ENCODE results near the gene TANK. TPM values are rescaled to one million over a fixed set of nuclear protein-coding genes. Genes with fewer than 3 reads are reported as not detected.
A peak's percentile ranks its signal among the peaks of the same experiment; 100 is the strongest.

The TANK gene
- total and polyA plus RNA-seq, 2 donors from 2014 or later, result 21.2 to 56.1 TPM

- peak; percentile 35 for FAIRE-seq
- Histone ChIP-seq H3K4me1 (ENCODE audit: control insufficient read depth in 2 of 3, insufficient read depth in 2 of 3, low read depth in 1 of 3, low read length in 3 of 3) (no peaks in the 10 kb centered on the region), H3K4me3 (ENCODE audit: low read length in 3 of 3) (peak overlapping the region in 2 of 3 donors; percentile 46 to 51), H3K27me3 (ENCODE audit: control insufficient read depth, insufficient read depth, low read length) (no peaks in the 10 kb centered on the region), H3K36me3 (ENCODE audit: control insufficient read depth in 2 of 3, insufficient read depth in 3 of 3, low read length in 3 of 3) (no peaks in the 10 kb centered on the region), H3K9ac (ENCODE audit: low read length in 3 of 3) (no peak overlapping the region), H3K9me3 (ENCODE audit: control insufficient read depth in 2 of 3, insufficient read depth in 1 of 3, low read length in 3 of 3) (no peaks in the 10 kb centered on the region), H3K27ac (ENCODE audit: low read depth in 2 of 2, low read length in 2 of 2) (no peak overlapping the region)
- intact Hi-C loops (cut with DNase I), result no loop called here
- no peak for TF ChIP-seq CTCF (IDR thresholded peaks at IDR 0.05; ENCODE audit: borderline replicate concordance, extremely low read depth, insufficient read depth)
- DNase-seq, result no peak
These were observed 97.1 kb downstream of the TANK start for GRCh38 chr2:161257123-161257952.

- no peaks in the 10 kb centered on the region for H3K4me1 ChIP-seq (ENCODE audit: control insufficient read depth in 2 of 3, insufficient read depth in 2 of 3, low read depth in 1 of 3, low read length in 3 of 3)
- H3K4me3 ChIP-seq (ENCODE audit: low read length in 3 of 3), result no peak overlapping the region
- H3K9ac ChIP-seq (ENCODE audit: low read length in 3 of 3), result no peak overlapping the region
- no peaks in the 10 kb centered on the region for H3K9me3 ChIP-seq (ENCODE audit: control insufficient read depth in 2 of 3, insufficient read depth in 1 of 3, low read length in 3 of 3)
- no peaks in the 10 kb centered on the region for H3K36me3 ChIP-seq (ENCODE audit: control insufficient read depth in 2 of 3, insufficient read depth in 3 of 3, low read length in 3 of 3)
- intact Hi-C loops (cut with DNase I), result no loop called here
- no peak for TF ChIP-seq CTCF (IDR thresholded peaks at IDR 0.05; ENCODE audit: borderline replicate concordance, extremely low read depth, insufficient read depth)
- DNase-seq, result no peak
- no peak overlapping the region for H3K27ac ChIP-seq (ENCODE audit: low read depth in 2 of 2, low read length in 2 of 2)
- no peak for FAIRE-seq
- H3K27me3 ChIP-seq (ENCODE audit: control insufficient read depth, insufficient read depth, low read length), result no peaks in the 10 kb centered on the region
These were observed 105.6 kb downstream of the TANK start for GRCh38 chr2:161265874-161266273.

GRCh38 chr2:161269111-161269510, 108.9 kb downstream of the TANK start:
- intact Hi-C loops (cut with DNase I), result no loop called here
- TF ChIP-seq CTCF (IDR thresholded peaks at IDR 0.05; ENCODE audit: borderline replicate concordance, extremely low read depth, insufficient read depth), result no peak
- no peaks in the 10 kb centered on the region for H3K9me3 ChIP-seq (ENCODE audit: control insufficient read depth in 2 of 3, insufficient read depth in 1 of 3, low read length in 3 of 3)
- no peak overlapping the region for H3K9ac ChIP-seq (ENCODE audit: low read length in 3 of 3)
- FAIRE-seq, result no peak
- H3K36me3 ChIP-seq (ENCODE audit: control insufficient read depth in 2 of 3, insufficient read depth in 3 of 3, low read length in 3 of 3), result no peaks in the 10 kb centered on the region
- H3K27ac ChIP-seq (ENCODE audit: low read depth in 2 of 2, low read length in 2 of 2), result no peak overlapping the region
- no peak for DNase-seq
- H3K27me3 ChIP-seq (ENCODE audit: control insufficient read depth, insufficient read depth, low read length), result no peaks in the 10 kb centered on the region
- no peaks in the 10 kb centered on the region for H3K4me1 ChIP-seq (ENCODE audit: control insufficient read depth in 2 of 3, insufficient read depth in 2 of 3, low read depth in 1 of 3, low read length in 3 of 3)
- no peak overlapping the region for H3K4me3 ChIP-seq (ENCODE audit: low read length in 3 of 3)

Data from kidney (tissue), 14 donors.